Keratinocyte (primary cell): ENCODE measurements around the gene ALK.

Experiments
- CTCF ChIP-seq, 3 experiments: IDR thresholded peaks in 1 of 3; conservative IDR thresholded peaks in 1 of 3; optimal IDR thresholded peaks in 1 of 3; 2 replicates in 2 of 3; 3 replicates in 1 of 3; pipeline versions ENCODE3 to v1.5.1; 2011; ENCODE audit warnings: low read length in 3 of 3, mild to moderate bottlenecking in 3 of 3, moderate library complexity in 2 of 3, control low read depth in 1 of 3, inconsistent platforms in 1 of 3; ENCODE audit not compliant: insufficient read depth in 2 of 3; ENCODE audit errors: extremely low read depth in 1 of 3
- EZH2 ChIP-seq: IDR thresholded peaks from one replicate; pipeline ENCODE4 v1.6.1; 2012; ENCODE audit warnings: inconsistent platforms, mild to moderate bottlenecking, low read length, moderate library complexity

- TF ChIP-seq CTCF (optimal IDR thresholded peaks at IDR 0.05 in 1 of 3, IDR thresholded peaks at IDR 0.05 in 1 of 3, conservative IDR thresholded peaks at IDR 0.05 in 1 of 3; ENCODE audit: extremely low read depth in 1 of 3, insufficient read depth in 2 of 3, low read length in 3 of 3) (no peak), EZH2 (no peak)
Observed at GRCh38 chr2:29697181-29697580, 224.2 kb downstream of the ALK start.
